Pulmonary artery endothelial cell (primary cell): ENCODE measurements around the gene THOC5. TPM values are rescaled to one million over a fixed set of nuclear protein-coding genes. Genes with fewer than 3 reads are reported as not detected.

ENCODE experiments used
- DNase-seq: peaks from one replicate; pipeline ENCODE4 v3.0.0-alpha.2; 2011; ENCODE audit warnings: low read depth, low spot score
- total RNA-seq: library from RNA; depleted of rRNA; stranded (reverse); fragments of >200 nt; gene quantifications from 2 replicates; pipeline ENCODE4 v1.2.3, GENCODE V29; 2014

Gene THOC5
- total RNA-seq, 1 donor from 2014 or later: 55.1 TPM

DNA sequence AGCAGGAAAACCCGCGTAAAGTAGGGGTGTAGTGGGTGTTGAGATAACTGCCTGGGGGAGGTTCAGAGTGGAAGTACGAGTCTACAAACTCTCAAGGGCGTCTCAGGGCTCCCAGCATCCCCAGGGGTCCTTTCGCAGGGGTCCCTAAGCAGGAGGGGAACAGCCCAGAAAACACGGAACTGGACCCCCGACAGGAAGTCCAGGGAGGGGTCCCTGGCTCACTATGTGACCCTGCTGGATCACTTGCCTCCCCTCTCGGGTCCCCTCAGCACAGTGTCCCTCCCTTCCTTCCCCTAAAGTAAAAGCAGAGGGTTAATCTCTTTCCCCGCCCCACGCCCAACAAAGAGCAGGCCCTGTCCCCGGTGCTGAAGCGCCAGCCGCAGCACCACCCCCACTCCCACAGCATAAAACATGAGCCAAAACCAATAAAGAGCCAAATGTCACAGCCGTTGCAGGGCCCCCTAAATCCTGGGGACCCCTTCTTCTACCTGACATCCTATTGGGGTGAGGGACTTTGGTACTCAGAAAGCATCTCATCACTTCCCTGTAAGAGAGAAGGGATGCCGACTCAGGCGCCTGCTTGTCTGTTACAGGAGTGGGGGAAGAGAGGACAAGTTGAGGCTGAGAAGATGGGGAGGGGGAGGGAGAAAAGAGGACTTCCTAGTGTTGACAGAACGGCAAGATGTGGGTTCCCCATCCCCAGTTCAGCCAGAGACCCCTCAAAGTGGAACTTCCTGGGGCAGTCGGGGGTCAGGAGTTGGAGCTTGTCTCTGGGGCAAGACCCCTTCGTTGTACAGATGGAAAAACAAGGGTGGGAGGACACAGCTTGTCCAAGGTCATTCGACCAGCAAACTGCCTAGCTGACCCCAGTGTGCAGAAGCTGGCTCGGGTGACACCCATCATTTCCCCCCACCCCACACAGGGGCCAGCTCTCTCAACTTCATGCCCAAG is 75.0 kb downstream of the THOC5 start:
- DNase-seq: no peak

DNA sequence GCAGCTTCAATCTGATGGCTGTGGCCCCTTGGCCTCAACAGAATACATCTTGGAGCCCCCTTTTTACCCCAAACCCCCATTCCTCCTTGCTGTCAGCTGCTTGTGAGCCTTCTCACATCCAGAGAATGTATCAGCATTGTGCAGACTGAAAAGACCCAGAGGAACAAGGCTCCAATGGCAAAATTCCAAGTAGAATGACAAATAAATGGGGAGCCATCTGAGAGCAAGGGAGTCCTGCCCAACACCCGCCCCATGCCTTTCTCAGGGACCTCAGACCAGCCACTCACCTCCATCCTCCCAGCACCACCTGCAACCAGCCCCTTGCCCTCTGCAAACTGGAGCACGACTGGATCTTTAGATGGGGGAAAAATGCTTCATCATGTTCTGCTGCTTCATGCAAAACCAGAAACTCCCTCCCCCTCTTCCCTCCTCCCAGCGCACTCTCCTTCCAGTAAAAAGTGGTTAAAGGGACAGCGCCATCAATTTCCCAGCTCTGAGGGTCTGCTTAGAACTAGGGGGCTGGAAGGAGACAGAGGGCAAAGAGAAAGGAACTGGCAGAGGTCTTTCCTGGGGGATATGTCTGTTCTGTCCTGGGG is 75.7 kb downstream of the THOC5 start:
- DNase-seq: no peak

DNA sequence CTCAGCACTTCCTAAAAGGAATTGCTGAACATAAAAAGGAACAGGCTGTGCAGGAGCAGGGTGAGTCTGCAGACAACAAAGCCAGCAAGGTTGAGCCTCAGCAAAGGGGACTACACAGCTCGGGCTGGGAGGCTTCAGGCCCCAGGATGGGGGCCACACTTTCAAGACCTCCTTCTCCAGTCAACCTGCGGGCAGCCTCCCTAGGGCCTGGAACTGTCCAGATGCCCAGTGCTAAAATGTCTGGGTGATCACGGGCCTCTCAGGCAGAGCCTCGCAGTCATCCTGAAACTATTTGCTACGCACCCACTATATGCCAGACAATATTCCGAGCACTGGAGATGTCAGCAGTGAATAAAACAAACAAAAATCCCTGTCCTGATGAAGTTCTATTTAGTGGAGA is 77.4 kb downstream of the THOC5 start:
- no peak for DNase-seq

DNA sequence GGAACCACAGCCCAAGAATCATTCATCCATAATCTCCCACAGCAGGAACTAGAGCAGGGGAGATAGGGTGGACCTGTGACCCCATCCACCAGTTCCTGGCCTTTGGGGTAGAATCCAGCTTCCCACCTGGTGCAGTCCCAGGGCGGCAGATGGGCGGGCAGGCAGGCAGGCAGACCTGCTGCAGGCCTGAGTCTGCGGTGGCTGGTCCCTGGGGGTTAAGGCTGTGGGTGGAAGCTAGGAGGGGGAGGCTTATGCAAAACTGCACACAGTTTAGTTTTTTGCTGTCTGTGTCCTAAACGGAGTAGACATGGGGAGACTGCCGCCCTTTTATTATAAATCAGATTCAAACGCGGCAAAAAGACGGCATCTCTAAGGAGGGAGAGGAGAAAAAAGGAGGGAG is 78.0 kb downstream of the THOC5 start:
- no peak for DNase-seq

DNA sequence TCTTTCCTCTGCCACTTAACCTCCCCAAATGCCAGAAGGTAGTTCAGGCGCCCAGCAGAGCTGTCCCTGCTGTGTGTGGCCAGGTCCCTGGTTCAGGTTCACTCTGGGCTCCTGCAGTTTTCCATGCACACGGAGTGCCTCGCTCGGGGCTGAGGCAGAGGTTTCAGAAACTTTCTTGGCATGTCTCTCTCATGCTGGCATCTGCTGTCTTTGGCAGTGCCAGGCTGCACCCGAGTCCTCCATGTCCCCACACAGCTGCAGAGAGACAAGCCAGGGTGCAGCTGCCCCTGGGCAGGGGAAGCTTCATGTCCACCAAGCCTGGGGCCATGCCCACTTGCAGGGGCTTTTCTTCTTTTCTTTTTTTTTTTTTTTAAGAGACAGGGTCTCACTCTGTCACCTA is 80.6 kb downstream of the THOC5 start:
- no peak for DNase-seq

DNA sequence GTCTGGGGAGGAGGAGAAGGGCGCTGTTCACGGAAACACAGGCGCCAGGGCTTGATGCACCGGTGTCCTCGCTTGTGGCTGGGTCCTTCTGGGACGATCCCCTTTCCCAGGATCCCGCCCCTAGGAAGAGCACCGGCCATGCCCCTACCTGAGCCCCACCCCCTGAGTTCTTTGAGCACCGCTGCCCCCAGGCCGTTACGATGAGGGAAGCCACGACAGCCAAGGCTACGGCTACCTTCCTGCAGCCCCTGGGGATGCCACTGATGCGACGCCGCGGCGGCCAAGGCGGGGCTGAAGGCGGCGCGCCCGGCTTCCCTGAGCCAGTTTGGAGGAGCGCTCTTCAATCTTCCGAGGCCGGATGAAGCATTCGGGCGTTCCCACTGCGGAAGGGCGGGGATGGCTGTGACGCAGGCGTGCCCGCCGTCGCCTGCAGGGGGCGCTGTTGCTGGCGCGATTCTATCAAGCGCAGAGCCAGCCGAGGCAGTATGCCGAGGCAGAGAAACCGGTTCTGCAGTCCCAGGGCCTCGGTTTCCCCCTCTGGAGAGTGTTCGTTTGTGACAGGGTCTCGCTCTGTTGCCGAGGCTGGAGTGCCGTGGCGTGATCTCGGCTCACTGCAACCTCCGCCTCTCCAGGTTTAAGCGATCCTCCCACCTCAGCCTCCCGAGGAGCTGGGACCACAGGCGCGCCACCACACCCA is 83.2 kb downstream of the THOC5 start:
- no peak for DNase-seq

DNA sequence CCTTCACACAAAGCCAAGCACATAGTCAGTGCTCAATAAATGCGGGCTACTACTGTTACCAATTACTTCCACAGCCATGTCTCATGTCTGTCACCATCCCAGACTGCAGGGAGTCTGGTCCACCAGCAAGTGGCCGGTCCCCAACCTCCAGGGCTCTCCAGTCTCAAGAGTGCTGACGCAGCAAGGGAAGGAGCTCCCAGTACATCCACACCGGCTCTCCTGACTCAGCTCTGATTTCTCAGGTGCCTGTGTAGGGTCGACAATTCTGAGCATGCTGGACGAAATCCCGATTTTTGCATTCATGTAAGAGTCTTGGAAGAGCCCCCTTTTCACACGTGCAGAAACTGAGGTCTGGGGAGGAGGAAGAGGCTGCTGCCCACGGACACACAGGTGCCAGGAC is 83.8 kb downstream of the THOC5 start:
- DNase-seq: no peak

DNA sequence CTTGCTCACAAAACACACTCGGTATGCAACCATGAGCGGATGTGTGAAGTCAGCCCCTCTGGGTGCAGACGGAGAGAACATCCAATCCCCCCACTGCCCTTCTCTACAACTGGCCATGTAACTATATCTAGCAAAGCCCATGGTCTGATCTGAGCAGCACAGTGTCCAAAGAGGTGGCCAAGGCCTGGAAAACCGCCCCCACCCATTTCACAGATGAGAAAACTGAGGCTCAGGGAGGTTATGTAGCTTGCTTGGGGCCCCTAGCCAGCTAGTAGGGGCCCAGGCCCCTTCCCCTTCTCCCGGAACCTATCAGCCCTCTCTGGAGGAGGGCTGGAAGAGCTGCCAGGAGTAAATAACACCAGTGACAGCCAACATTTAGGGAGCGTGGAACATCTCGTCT is 89.0 kb downstream of the THOC5 start:
- no peak for DNase-seq

DNA sequence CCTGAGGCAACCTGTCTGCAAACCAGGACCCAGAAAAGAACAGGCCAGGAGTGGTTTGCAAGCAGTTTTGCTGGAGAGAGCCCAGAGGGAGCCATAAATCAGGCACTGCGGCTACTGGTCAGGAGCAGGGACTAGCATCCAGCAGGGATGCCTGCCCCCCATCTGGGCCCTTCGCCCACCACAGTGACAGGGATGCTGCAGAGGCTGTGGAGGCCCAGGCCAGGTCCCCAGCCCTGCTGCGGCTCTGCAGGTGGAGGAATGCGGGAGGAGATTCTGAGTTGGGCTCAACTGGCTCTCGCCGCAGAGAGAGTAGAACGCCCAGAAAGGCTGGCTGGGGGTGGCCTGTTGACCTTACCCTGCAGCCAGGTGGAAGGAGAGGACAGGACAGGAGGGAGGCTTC is 89.9 kb downstream of the THOC5 start:
- DNase-seq: no peak

DNA sequence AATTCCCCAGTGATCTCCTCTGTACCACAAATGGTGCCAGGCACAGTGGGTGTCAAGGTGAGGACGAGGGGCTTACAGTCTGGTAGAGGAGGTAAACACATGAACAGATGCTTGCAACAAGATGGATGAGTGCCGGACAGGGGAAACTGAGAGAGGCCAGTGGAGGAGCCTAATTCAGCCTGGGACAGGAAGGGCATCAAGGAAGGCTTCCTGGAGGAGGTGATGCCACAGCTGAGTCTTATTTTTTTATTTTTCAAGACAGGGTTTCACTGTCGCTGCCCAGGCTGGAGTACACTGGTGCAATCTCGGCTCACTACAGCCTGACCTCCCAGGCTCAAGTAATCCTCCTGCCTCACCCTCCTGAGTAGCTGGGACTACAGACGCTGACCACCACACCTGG is 92.3 kb downstream of the THOC5 start:
- DNase-seq: no peak

DNA sequence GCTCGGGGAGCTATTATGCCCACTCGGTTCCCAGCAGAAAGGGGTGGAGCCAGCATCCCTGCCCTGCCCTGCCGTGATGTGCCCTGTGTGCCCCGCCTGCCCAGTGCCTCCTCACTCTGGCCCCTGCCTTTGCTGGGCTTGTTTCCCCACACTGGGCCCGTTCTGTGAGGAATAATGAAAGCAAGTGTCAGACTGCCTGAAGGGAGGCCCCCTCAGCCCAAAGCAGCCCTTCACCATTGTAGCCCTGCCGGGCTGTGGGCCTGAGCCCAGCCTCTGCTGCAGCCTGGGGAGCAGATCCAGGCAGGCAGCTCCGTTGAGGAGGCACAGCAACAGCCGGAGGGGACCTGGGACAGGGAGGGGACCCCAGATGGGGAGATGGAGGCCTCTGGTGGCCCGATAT is 93.8 kb downstream of the THOC5 start:
- DNase-seq: no peak

DNA sequence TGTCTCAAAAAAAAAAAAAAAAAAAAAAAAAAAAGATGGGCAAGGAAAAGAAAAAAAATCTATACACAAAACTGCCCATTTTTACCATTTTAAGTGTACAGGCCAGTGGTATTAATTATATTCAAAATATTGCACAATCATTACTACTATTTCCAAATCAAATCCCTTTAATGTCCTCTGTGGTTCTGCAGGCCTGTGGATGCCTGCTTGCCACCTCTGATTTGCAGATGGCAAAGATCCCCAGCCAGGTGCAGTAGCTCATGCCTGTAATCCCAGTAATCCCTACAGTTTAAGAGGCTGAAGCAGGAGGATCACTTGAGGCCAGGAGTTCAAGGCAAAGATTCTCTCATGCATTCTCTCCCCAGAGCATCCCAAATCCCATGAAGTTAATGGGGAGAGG is 95.0 kb downstream of the THOC5 start:
- DNase-seq: no peak

DNA sequence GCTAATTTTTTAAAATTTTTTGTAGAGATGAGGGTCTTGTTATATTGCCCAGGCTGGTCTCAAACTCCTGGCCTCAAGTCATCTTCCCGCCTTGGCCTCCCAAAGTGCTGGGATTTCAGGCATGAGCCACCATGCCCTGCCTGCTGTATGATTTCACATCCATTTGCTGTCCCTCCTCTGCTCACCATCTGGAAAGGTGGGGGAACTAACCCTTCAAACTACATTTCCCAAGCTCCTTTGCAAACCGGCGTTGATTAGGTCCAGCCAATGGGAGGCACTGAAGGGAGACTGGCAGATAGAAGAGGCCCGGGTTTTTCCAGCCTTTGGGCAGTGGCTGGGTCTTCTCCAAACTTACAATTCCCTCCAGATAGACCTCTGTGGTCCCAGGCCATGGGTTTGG is 95.8 kb downstream of the THOC5 start:
- no peak for DNase-seq

DNA sequence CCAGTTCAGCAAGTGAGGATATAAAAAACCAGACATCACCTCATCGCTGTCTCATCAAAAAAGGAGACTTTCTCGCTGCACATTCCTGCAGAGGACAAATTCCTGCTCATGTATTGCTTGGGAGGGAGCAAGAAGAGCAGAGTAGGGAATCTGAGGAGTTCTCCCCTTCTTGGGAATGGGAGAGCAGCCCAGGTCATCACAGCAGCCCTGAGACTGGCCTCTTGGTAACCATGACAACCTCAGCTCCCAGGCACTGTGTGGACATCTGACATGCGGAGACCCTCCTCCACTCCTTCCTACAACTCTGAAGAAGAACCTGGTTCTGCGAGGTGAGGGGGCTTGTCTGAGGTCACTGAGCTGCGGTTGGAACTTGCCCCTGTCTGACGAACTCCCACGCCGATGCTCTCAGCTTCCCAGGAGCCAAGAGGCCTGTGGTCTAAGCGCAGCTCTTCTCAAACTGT is 97.3 kb downstream of the THOC5 start:
- DNase-seq: no peak

Other genes with a start within 250 kb of the THOC5 start
- 16.5 and 22.4 TPM in 2 replicates for gene GAS2L1, start 247.1 kb downstream of the THOC5 start, total RNA-seq
- gene RASL10A, start 238.1 kb downstream of the THOC5 start, total RNA-seq: 0.25 and 0.73 TPM in 2 replicates
- 130 and 132 TPM in 2 replicates for gene AP1B1, start 165.2 kb downstream of the THOC5 start, total RNA-seq
- gene RFPL1, start 115.2 kb downstream of the THOC5 start, total RNA-seq: not detected in 2 replicates
- gene NEFH, start 73.5 kb downstream of the THOC5 start, total RNA-seq: 1.1 and 3.8 TPM in 2 replicates
- gene NIPSNAP1, start 27.4 kb upstream of the THOC5 start, total RNA-seq: 32.6 and 50.2 TPM in 2 replicates
- gene NF2, start 49.9 kb upstream of the THOC5 start, total RNA-seq: 94.1 and 127 TPM in 2 replicates
- gene CABP7, start 166.2 kb upstream of the THOC5 start, total RNA-seq: not detected in 2 replicates
- 19.1 and 19.7 TPM in 2 replicates for gene ZMAT5, start 213.2 kb upstream of the THOC5 start, total RNA-seq
- gene UQCR10, start 213.6 kb upstream of the THOC5 start, total RNA-seq: 78.0 and 83.1 TPM in 2 replicates